Endometrial microvascular endothelial cells (primary cell): ENCODE data around the gene NOL11. TPM values are rescaled to one million over a fixed set of nuclear protein-coding genes. Genes with fewer than 3 reads are reported as not detected.

Source experiments
- total RNA-seq: library from RNA; depleted of rRNA; stranded (reverse); fragments of >200 nt; gene quantifications from one replicate; pipeline ENCODE4 v1.2.3, GENCODE V29; 2015; ENCODE audit errors: inconsistent ontology term

Gene NOL11
- total RNA-seq, 1 donor from 2014 or later, result 47.4 TPM

Other genes with a start within 250 kb of the NOL11 start
- 24.3 TPM for gene BPTF, start 107.6 kb downstream of the NOL11 start, total RNA-seq